Endothelial cell of umbilical vein (primary cell): ENCODE data around the gene OMD. TPM values are rescaled to one million over a fixed set of nuclear protein-coding genes. Genes with fewer than 3 reads are reported as not detected.

Source experiments
- BruUV-seq: library from RNA; stranded (reverse); fragments of 400-500 nt; replicated peaks from 2 replicates; lab custom pipeline; 2021; lab: Mats Ljungman, UMichigan
- CTCF ChIA-PET: fragments of 300-600, 350-600 bp; sonication (Branson Sonifier 250); formaldehyde crosslinking; loops from one replicate; lab custom pipeline; 2021; ENCODE audit warnings: antibody characterized with exemption, inconsistent platforms; lab: Charles Lee
- POLR2A ChIA-PET: fragments of 300-600, 350-600 bp; sonication (Branson Sonifier 250); formaldehyde crosslinking; loops from one replicate; lab custom pipeline; 2021; ENCODE audit warnings: antibody characterized with exemption, inconsistent platforms; lab: Charles Lee
- DNase-seq: peaks from one replicate; pipeline ENCODE4 v3.0.0-alpha.2; 2011; ENCODE audit warnings: low read depth, low spot score
- FAIRE-seq: peaks from 2 replicates; lab custom pipeline; 2011; peaks lifted over from hg19 to GRCh38; lab: Jason Lieb, UNC
- H2AFZ ChIP-seq: 2 replicates; pipeline ENCODE4 v1.6.0; 2012; ENCODE audit warnings: low read depth, low read length, control low read depth, inconsistent platforms
- H3K27ac ChIP-seq: 2 replicates; pipeline ENCODE4 v1.5.1; 2011; ENCODE audit warnings: low read depth, mild to moderate bottlenecking, control low read depth, low read length, moderate library complexity; ENCODE audit not compliant: insufficient read depth
- H3K27me3 ChIP-seq, 2 experiments: 2 replicates each; pipeline versions ENCODE4 v1.6.0 to v1.6.1; 2011; ENCODE audit warnings: low read length in 2 of 2, mixed read lengths in 1 of 2; ENCODE audit not compliant: control insufficient read depth in 2 of 2, insufficient read depth in 2 of 2
- H3K36me3 ChIP-seq, 2 experiments: 2 replicates in 1 of 2; 3 replicates in 1 of 2; pipeline ENCODE4 v1.5.1; 2011; ENCODE audit warnings: low read length in 2 of 2, mild to moderate bottlenecking in 1 of 2, moderate library complexity in 1 of 2; ENCODE audit not compliant: control insufficient read depth in 2 of 2, insufficient read depth in 2 of 2; ENCODE audit errors: extremely low read depth in 1 of 2
- H3K4me1 ChIP-seq: 3 replicates; pipeline ENCODE4 v1.5.1; 2011; ENCODE audit warnings: mild to moderate bottlenecking, low read length; ENCODE audit not compliant: control insufficient read depth, insufficient read depth; ENCODE audit errors: extremely low read depth
- H3K4me2 ChIP-seq: 2 replicates; pipeline ENCODE4 v1.6.1; 2011; ENCODE audit warnings: low read length, control low read depth, mixed read lengths; ENCODE audit not compliant: insufficient read depth
- H3K4me3 ChIP-seq, 3 experiments: fragments of 200-600 bp in 1 of 3; sonication (generic), shearing (Covaris generic) in 1 of 3; replicated peaks in 1 of 3; 2 replicates each; pipeline ENCODE4 v1.5.1; 2011 to 2016; ENCODE audit warnings: control low read depth in 3 of 3, low read length in 3 of 3, mild to moderate bottlenecking in 2 of 3, inconsistent platforms in 1 of 3, low read depth in 1 of 3, moderate library complexity in 1 of 3; ENCODE audit not compliant: insufficient read depth in 1 of 3
- H3K79me2 ChIP-seq: 2 replicates; pipeline ENCODE4 v1.6.0; 2012; ENCODE audit warnings: low read length, inconsistent platforms; ENCODE audit not compliant: control insufficient read depth, insufficient read depth
- H3K9ac ChIP-seq: replicated peaks from 2 replicates; pipeline ENCODE3; 2011; ENCODE audit warnings: low read length, control low read depth; ENCODE audit not compliant: insufficient read depth; ENCODE audit errors: extremely low read depth
- H3K9me1 ChIP-seq: replicated peaks from 3 replicates; pipeline ENCODE4 v1.6.0; 2011; ENCODE audit warnings: mild to moderate bottlenecking, low read length; ENCODE audit not compliant: control insufficient read depth, insufficient read depth; ENCODE audit errors: extremely low read depth
- H3K9me3 ChIP-seq: replicated peaks from 2 replicates; pipeline ENCODE4 v1.5.1; 2012; ENCODE audit warnings: low read length, inconsistent platforms; ENCODE audit not compliant: control insufficient read depth, insufficient read depth
- H4K20me1 ChIP-seq: replicated peaks from 2 replicates; pipeline ENCODE3; 2011; ENCODE audit warnings: mild to moderate bottlenecking, low read length; ENCODE audit not compliant: control insufficient read depth, insufficient read depth; ENCODE audit errors: extremely low read depth
- CTCF ChIP-seq, 2 donors: IDR thresholded peaks; 1 replicate in 1 of 2; 2 replicates in 1 of 2; pipeline ENCODE4 v1.5.1; 2011; ENCODE audit warnings: low read length in 2 of 2, mild to moderate bottlenecking in 2 of 2, moderate library complexity in 2 of 2, control low read depth in 1 of 2, inconsistent platforms in 1 of 2, low read depth in 1 of 2; ENCODE audit not compliant: insufficient read depth in 1 of 2; ENCODE audit errors: extremely low read depth in 1 of 2
- EZH2 ChIP-seq: IDR thresholded peaks from 2 replicates; pipeline ENCODE4 v1.6.1; 2012; ENCODE audit warnings: borderline replicate concordance, low read depth, mild to moderate bottlenecking, moderate library complexity, low read length, inconsistent platforms; ENCODE audit not compliant: severe bottlenecking
- FOS ChIP-seq: IDR thresholded peaks from 2 replicates; pipeline ENCODE4 v1.6.1; 2011; ENCODE audit warnings: mild to moderate bottlenecking, low read length, moderate library complexity, borderline replicate concordance; ENCODE audit not compliant: insufficient read depth
- GATA2 ChIP-seq: IDR thresholded peaks from 2 replicates; pipeline ENCODE4 v1.7.0; 2011; ENCODE audit warnings: low read depth, mild to moderate bottlenecking, moderate library complexity, mixed read lengths, low read length; ENCODE audit not compliant: insufficient read length, insufficient read depth
- JUN ChIP-seq: IDR thresholded peaks from 2 replicates; pipeline ENCODE4 v1.6.1; 2011; ENCODE audit warnings: borderline replicate concordance, low read depth; ENCODE audit not compliant: insufficient read length, insufficient read depth
- MAX ChIP-seq: IDR thresholded peaks from 2 replicates; pipeline ENCODE4 v1.6.1; 2011; ENCODE audit not compliant: insufficient read depth, insufficient read length
- MYC ChIP-seq: IDR thresholded peaks from one replicate; pipeline ENCODE4 v1.6.1; 2011; ENCODE audit warnings: mild to moderate bottlenecking, low read depth, low read length
- POLR2A ChIP-seq: IDR thresholded peaks from 2 replicates; pipeline ENCODE4 v1.6.1; 2012; ENCODE audit warnings: low read depth, mild to moderate bottlenecking, control low read depth, low read length
- POLR2AphosphoS5 ChIP-seq: IDR thresholded peaks from 2 replicates; pipeline ENCODE4 v1.6.1; 2012; ENCODE audit warnings: low read depth, mild to moderate bottlenecking, control low read depth, low read length, moderate library complexity; ENCODE audit not compliant: insufficient read depth
- dilution Hi-C: fragments of 300-500 bp; cut with MboI; formaldehyde crosslinking; loops from one replicate; pipeline ENCODE4 v1.15.0; 2019; ENCODE audit warnings: low sequenced_read_pairs; ENCODE audit not compliant: extremely low pct_ligation_motif_present
- intact Hi-C: fragments of 100-400 bp; cut with micrococcal nuclease; formaldehyde crosslinking; loops from one replicate; pipeline ENCODE4 v1.10.0; 2022
- polyA plus RNA-seq, 4 experiments: library from polyadenylated mRNA; depleted of rRNA in 3 of 4; stranded (reverse) in 3 of 4; unstranded in 1 of 4; fragments of >200 nt; gene quantifications; 2 replicates each; pipeline versions ENCODE4 v1.2.1 to v1.2.3, GENCODE V29; 2011 to 2012; ENCODE audit warnings: missing spikeins in 1 of 4
- total RNA-seq: library from RNA; stranded (reverse); gene quantifications from 2 replicates; pipeline ENCODE4 v1.2.3, GENCODE V29; 2021

OMD gene
- total and polyA plus RNA-seq, 2 donors (not counting 3 experiments of a cell fraction or from before 2014, with no cell fraction given), result not detected

GRCh38 chr9:92423612-92424011 lies 659 bp downstream of the OMD start:
- H3K9ac ChIP-seq, result no peak overlapping the region
- POLR2A ChIA-PET, result no interaction called here
- no peaks in the 10 kb centered on the region for H3K27me3 ChIP-seq
- BruUV-seq, result no TSS peak
- H3K27ac ChIP-seq, result no peak overlapping the region
- H3K4me2 ChIP-seq, result no peak overlapping the region
- CTCF ChIA-PET, result interaction anchor here (1.2 to 1.3 kb wide), 2 partner anchors 9 to 16 kb away, joined by 3 read pairs; no protein-coding TSS in a partner anchor
- H3K36me3 ChIP-seq, result no peaks in the 10 kb centered on the region
- H3K79me2 ChIP-seq, result no peaks in the 10 kb centered on the region
- no peak overlapping the region for H3K4me3 ChIP-seq
- H3K9me3 ChIP-seq, result no peaks in the 10 kb centered on the region
- intact Hi-C loops (no loop called here), dilution Hi-C loops (no loop called here)
- H3K4me1 ChIP-seq, result no peaks in the 10 kb centered on the region
- H4K20me1 ChIP-seq, result no peaks in the 10 kb centered on the region
- TF ChIP-seq MAX (no peak), FOS (no peak), EZH2 (no peak), GATA2 (no peak), POLR2AphosphoS5 (no peak), MYC (no peak), JUN (no peak), CTCF (IDR thresholded peaks at IDR 0.05; ENCODE audit: extremely low read depth in 1 of 2, insufficient read depth in 1 of 2, low read depth in 1 of 2, low read length in 2 of 2) (no peak), POLR2A (no peak)
- no peak overlapping the region for H2AFZ ChIP-seq
- DNase-seq (no peak), FAIRE-seq (no peak)
- no peaks in the 10 kb centered on the region for H3K9me1 ChIP-seq
